GM15510 (cell line): ENCODE results near the gene ZNF354B.

Experiments used
- POLR2A ChIP-seq: IDR thresholded peaks from 3 replicates; pipeline ENCODE4 v1.6.1; 2011; ENCODE audit warnings: borderline replicate concordance; ENCODE audit not compliant: insufficient read length; ENCODE audit errors: extremely low read depth

ZNF354B gene

DNA sequence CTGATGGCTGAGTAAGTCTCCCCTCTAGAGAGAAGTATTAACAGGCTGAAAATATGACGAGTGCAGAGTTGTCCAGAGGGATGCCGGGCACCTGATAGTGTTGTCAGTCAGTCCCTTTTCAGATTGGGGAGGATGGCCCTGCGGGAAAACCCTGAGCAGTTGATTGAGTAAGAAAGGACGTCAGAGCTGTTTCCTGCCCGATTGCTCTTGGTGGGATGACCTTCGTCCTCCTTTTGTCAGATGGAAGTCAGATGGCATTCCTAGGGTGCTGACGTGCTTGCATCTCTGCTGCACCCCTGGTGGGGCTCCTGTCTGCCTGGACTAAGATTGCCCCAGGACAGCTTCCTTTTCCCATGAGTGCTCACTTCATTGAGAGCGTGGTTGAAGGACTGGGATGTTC lies 9.8 kb downstream of the ZNF354B start:
- TF ChIP-seq POLR2A: no peak

DNA sequence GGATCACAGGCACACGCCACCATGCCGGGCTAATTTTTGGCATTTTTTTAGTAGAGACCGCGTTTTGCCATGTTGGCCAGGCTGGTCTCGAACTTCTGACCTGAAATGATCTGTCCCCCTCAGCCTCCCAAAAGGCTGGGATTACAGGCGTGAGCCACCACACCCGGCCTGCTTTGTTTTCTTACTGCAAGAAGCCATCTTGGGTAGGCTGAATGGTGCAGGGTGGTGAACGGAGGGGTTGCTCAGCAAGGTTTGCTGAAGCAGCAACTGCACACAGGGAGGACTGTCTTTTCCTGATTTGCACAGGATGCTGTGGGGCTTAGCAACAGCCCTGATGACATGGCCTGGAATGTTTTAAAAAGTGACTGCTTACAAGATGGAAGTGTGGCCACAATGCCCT lies 10.7 kb downstream of the ZNF354B start:
- no peak for TF ChIP-seq POLR2A

DNA sequence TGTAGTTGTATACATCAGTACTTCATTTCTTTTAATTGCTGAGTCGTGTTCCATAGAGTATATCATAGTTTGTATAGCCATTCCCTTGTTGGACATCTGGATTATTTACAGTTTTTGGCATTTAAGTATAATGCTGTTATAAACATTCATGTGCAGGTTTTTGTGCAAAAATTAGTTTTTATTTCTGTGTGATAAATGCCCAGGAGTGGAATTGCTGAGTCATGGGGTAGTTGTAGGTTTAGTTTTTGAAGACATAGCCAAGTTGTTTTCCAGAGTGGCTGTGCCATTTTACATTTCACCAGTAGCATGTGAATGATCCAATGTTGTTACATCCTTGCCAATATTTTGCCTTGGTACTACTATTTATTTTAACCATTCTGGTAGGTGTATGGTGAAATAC lies 12.5 kb downstream of the ZNF354B start:
- TF ChIP-seq POLR2A: no peak

DNA sequence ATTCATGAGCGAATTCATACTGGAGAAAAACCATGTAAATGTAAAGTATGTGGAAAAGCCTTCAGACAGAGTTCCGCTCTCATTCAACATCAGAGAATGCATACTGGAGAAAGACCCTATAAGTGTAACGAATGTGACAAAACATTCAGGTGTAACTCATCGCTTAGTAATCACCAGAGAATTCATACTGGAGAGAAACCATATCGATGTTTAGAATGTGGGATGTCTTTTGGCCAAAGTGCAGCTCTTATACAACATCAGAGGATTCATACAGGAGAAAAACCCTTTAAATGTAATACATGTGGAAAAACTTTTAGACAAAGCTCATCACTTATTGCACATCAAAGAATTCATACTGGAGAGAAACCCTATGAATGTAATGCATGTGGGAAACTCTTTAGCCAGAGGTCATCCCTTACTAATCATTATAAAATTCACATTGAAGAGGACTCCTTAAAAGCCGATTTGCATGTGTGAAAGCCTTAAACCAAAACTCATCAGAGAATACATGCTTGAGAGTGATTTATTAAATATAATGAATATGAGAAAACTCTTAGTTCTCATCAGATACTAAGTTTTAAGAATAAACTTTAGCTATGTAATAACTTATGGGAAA lies 24.2 kb downstream of the ZNF354B start:
- TF ChIP-seq POLR2A: no peak

DNA sequence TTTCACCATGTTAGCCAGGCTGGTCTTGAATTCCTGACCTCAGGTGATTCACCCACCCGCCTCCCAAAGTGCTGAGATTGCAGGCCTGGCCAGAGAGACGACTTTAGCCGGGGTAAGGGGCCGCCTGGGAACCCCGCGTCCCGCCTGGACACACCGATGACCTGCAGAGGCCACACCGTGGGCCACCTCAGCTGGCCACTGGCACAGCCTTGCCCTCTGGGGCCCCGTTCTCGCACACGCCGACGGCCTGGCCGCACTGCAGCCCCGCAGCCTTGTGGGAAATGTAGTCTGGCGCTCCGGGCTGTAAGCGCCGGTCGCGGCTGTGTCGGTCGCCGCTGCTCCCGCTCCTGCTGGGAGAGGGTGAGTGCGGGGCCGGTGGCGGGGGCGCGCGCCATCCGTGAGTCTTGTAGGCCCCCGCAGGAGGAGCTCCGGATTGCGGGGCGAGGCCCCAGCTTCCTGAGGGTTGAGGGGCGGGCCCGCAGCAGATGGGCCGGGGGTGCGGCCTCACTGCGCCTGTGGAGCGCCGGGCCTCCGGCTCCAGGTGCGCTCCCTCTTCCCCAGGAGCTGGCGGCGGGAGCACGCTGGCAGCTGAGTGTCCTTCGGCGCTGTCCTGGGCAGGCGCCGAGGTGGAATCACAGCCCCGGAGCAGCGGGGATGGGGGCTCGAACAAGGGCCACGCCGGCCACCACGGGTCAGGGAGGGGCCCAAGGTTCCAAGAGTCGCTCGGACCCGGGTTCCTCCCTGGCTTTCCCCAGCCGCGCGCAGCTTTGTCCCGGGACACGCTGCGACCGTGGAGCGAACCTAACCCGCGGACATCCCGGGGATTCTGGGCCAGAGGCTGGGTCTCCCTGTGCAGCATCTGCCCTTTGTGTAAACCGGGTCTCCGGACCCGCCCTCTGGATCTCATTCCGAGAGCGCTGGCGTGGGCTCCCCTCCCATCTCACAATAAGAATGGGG lies 36.1 kb downstream of the ZNF354B start, which contains the start of gene ZFP2:
TSS of gene ZFP2 (plus strand) at position 299 of the 957 bp plus-strand sequence. CDS start 35,401 bp downstream, outside the sequence.
- TF ChIP-seq POLR2A: no peak

DNA sequence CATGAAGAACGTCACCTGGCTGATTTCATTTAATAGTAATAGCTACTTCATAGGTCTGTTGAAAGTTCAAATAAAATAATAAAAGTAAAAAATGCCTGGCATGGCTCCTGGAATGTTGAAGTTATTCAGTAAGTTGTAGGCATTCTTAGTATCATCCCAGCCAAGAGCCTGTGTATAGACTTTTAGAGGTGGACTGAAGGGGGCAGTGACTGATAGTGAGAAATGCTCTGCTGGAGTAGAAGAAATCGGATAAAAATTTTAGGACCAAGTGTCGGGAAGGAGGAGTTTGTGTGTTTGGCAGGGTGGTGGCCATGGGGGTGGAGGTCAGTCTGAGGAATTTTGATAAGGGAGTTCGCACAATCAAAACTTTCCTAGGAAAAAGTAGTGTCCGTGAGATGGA lies 39.5 kb downstream of the ZNF354B start:
- no peak for TF ChIP-seq POLR2A

DNA sequence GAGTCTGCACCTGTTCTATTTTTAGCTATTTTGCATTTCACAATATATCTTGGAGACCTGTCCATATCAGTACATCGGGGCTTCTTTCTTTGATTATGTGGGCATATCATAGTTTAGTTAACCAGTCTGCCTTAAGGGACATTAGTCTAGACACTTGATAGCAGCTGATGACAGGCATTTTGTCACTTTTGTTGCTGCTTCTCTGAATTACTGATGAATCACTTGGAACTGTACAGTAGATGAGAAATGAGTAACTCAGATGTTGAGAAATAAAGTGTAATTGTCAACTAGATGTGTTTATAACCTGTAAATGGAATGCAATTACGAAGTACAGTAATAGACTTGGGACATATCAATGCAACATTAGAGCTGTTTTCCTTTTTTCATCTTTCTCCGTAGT lies 43.1 kb downstream of the ZNF354B start:
- TF ChIP-seq POLR2A: no peak

DNA sequence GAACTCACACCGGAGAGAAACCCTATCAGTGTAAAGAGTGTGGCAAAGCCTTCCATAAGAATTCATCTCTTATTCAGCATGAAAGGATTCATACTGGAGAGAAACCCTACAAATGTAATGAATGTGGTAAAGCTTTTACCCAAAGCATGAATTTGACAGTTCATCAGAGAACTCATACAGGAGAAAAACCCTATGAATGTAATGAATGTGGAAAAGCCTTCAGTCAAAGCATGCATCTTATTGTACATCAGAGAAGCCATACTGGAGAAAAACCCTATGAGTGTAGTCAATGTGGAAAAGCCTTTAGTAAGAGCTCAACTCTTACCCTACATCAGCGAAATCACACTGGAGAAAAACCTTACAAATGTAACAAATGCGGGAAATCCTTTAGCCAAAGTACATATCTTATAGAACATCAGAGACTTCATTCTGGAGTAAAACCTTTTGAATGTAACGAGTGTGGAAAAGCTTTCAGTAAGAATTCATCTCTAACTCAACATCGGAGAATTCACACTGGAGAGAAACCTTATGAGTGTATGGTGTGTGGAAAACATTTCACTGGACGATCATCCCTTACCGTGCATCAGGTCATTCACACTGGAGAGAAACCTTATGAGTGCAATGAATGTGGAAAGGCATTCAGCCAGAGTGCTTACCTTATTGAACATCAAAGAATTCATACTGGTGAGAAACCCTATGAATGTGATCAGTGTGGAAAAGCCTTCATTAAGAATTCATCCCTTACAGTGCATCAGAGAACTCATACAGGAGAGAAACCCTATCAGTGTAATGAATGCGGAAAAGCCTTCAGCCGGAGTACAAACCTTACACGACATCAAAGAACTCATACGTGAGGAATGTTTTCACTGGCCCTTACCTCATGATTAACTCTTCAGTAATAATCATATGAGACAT lies 72.3 kb downstream of the ZNF354B start:
- TF ChIP-seq POLR2A: no peak
